NCI-H524 treated with DMSO at 0.1 percent for 48 hours (cell line): ENCODE results near the gene LMOD2.
A peak's percentile ranks its signal among the peaks of the same experiment; 100 is the strongest.
"Not testable (repeated sequence)": the region's sequence is repeated elsewhere in the genome, so short reads cannot be mapped to it uniquely, and the experiment has no call there.

Experiments used
- DNase-seq: peaks from one replicate; lab custom pipeline; 2025; lab: John Stamatoyannopoulos, UW

LMOD2 gene

DNA sequence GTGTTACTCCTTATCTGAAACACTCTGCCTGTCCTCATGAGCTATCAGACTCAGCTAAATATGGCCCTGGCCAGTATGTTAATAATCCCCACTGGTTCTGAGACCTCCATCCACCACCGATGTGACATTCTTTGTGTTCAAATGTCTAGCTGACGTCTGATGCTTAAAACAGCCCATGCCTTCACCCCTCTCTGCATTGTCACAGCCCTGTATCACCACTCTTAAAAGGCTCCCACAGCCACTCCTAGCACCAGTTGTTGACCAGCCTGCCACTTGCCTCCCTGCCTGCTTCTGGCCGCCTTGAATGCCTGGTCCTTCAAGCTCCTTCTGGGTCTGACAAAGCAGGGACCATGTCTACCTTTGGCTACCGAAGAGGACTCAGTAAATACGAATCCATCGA, at the start of gene LMOD2:
TSS of gene LMOD2 (plus strand) at position 253 of the 400 bp plus-strand sequence. CDS start at position 351, 98 bp downstream.
- no peak for DNase-seq

GRCh38 chr7:123607423-123607975, 48.2 kb upstream of the LMOD2 start:
- no peak for DNase-seq

DNA sequence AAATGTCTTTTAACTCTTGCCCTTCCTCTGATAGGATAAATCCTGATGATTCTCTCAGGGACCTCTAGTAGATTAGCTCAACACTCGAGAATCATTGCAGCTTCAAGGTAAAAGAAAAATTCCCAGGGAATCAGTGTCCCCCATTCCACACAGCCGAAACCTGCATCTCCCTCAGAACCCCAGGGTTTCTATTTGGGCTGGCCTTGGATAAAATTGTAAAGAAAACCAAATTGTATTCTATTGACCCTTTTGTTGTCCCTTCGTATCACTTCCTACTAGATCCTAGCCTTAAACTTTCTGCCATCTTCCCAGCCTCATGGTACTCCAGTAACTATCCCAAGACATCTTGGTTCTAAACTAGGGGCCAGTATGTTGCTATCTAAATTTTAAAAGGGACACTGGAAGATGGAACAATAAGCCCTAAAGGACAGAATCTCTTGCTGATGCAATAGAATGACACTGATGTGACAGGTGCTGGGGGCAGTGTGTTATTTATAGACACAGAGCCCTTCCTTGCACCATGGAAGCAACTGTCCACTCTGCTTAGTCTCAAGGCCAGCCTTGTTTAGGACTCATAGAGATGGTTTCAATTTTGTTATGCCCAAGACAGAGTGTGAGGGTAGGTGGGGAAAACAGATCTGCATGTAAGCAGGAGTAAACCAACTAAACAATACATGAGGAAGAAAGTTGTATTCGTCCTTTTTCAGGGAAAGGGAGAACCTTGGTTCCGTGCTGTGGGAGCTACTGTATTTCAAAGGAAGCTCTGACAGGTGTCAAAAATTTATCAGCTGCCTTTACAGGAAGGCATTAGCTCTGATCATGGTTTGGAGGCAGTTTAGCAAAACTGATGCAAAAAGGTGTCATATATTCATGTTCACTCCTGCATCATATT, 46.4 kb upstream of the LMOD2 start:
- DNase-seq, result no peak

- no peak for DNase-seq
Observed at GRCh38 chr7:123609883-123610239, 45.8 kb upstream of the LMOD2 start.

- no peak for DNase-seq
Observed at GRCh38 chr7:123612024-123612423, 43.6 kb upstream of the LMOD2 start.

DNA sequence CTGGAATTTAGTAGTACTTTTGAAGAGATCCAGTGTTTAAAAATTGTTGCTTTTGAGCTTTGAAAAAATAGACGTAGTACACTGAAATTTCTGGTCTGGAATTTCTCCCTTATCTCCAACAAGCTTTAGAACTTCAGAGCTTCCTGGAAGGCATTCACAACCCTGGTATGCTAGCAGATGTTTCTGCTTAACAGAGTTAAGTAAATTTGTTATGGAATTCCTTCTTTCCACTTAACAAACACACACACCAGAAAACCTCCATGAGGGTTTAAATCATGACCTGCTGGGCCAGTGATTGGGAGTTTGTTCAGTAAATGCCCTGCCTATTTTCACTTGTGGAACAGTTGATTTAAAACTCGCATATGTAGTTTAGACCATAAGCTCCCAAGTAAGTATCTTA, 40.3 kb upstream of the LMOD2 start:
- no peak for DNase-seq

DNA sequence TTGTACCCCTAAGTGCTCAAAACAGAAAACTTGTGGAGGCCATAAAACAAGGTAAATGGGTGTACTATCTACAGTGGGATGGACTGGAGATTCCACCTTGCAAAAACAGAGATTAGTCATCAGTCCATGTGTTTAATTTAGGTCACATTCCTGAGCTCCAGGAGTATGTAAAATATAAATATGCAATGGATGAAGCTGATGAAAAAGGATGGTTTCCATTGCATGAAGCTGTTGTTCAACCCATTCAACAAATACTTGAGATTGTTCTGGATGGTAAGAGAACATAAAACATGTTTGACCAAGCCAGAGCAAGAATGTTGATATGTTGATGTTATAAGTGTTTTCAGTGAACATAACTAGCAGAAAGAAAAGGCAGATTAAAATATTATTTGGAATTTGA, 39.4 kb upstream of the LMOD2 start:
- DNase-seq, result no peak

DNA sequence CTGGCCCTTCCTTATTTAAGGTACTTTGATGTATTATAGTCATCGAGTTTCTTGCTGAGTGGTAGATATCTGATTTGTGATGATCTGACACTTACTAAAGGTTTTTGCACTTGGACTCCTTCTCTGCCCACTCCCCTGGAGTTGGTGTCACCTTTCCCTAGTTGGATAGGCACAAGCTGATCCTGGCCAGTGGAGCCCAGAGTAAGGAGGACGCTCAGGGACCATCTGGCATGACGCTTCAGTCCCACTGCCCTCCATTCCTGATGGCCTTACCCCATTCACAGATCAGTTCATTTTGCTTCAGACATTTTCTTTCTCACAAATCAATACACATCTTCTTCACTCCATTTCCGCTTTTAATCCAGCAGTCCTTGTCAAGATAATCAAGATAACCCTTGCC, 34.0 kb upstream of the LMOD2 start:
- peak; percentile 76 for DNase-seq

- peak; percentile 18 for DNase-seq
Observed at GRCh38 chr7:123622660-123623386, 32.8 kb upstream of the LMOD2 start.

GRCh38 chr7:123624527-123625183, 31.0 kb upstream of the LMOD2 start:
- no peak for DNase-seq

GRCh38 chr7:123625254-123625653, 30.4 kb upstream of the LMOD2 start:
- no peak for DNase-seq

- DNase-seq, result no peak
Observed at GRCh38 chr7:123627851-123628250, 27.8 kb upstream of the LMOD2 start.

DNA sequence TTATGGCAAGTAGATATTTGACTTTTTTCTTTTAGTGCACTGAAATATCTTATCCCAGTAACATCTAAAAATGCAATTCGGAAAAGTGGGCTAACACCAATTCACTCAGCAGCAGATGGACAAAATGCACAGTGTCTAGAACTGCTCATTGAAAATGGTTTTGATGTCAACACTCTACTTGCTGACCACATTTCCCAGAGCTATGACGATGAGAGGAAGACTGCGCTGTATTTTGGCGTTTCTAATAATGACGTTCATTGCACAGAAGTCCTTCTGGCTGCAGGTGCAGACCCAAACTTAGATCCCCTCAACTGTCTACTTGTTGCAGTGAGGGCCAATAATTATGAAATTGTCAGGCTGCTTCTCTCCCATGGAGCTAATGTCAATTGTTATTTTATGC, 26.8 kb upstream of the LMOD2 start:
- DNase-seq, result no peak

GRCh38 chr7:123629281-123629680, 26.4 kb upstream of the LMOD2 start:
- no peak for DNase-seq

DNA sequence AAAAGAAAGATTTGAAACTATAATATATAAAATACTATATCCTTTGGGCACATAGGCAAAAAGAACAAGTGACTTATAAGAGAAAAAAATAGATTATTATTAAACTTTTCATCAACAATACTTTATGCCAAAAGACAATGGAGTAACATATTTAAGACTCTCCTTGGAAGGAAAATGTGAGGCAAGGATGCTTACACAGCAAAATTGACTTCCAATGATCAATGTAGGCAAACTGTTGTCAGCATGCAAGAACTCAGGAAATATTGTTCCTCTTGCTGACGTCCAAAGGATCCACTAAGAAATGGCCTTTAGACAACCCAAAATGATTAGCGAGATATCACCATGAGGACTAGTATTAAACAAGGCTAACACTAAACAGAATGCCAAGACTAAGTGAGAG, 22.9 kb upstream of the LMOD2 start:
- no peak for DNase-seq

DNA sequence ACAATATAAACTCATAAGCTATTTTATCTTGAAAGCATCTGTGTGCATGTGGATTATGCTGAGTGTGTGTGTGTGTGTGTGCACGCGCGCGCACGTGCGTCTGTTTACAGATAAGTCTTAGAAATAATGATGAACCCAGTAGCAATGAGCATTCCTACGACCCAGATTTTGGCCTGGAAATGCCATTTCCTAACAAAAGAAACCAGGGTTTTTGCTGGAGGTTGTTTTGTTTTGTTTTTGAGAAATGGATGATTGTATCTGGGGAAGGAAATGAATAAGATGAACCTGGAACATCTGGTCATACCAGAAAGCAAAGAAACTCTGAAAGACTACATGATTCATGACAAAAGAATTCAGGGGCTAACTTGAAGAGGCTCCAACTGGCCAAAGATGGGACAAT, 22.1 kb upstream of the LMOD2 start:
- no peak for DNase-seq

GRCh38 chr7:123634011-123634573, 21.6 kb upstream of the LMOD2 start:
- not testable (repeated sequence) for DNase-seq

DNA sequence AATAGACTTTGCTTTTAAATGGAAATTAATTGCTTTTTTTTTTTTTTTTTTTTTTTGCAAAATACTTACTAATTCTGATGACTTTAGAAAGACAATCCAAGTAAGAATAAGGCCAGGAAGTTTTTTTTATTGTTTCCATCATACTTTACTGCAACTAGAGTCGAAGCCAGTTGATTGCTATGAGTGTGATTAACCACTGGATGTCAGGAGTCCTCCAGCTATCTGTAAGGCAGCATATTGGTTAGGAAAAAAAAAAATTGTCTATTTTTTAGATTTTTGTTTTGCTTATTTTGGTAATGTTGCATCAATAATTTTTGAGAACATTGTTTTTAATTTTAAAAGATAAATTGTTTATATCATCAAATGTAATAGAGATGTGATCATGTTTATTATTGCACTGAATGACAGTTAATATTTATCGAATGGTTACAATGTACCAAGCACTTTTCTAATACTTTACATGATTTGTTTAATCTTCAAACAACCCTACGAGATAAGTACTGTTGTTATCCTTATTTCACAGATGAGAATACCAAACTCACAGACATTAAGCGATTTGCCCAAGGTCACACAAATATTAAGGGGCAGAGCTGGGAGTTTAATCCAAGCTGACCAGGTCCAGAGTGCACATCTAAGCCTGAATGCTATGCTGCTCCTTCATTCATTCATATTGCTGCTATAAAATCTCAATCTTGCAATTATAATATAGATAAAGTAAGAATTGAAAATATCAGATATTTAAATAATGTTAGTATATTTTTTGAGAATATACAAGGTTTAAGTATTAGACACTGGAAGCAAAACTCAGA, 19.9 kb upstream of the LMOD2 start:
- no peak for DNase-seq

DNA sequence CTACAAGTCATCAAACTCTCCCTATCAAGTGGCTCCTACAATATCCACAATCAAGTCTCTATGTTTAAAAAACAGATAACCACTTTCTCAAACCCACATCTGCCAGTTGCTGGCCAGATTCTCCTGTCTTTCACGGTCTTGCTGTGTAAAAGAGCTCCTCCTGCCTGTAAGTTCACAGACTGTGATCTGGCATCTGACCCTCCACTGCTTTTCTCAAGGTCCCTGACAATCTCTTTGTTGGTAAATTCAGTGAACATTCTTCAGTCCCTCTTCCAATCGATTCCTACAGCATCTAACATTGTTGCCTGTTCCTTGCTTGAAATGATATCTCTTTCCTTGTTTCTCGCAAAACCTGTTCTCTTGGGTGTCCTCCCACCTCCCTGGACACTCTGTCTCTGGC, 18.5 kb upstream of the LMOD2 start:
- DNase-seq, result no peak

DNA sequence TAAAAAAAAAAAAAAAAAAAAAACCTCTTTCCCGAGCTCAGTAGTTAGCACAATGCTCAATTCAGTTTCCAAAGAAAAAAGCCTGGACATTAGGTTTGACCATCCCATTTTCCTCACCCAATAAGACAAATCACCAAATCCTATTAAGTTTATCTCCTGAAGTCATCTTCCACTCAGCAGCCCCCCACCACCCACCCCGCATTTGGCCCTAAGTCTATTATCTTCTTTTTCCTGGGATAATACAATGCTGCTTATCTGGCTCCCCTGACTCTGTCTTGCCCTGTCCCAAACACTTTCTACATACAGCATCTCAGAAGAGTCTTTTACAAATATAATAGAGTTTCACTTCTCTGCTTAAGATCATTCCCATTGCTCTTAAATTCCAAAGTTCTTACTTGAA, 17.8 kb upstream of the LMOD2 start:
- no peak for DNase-seq

DNA sequence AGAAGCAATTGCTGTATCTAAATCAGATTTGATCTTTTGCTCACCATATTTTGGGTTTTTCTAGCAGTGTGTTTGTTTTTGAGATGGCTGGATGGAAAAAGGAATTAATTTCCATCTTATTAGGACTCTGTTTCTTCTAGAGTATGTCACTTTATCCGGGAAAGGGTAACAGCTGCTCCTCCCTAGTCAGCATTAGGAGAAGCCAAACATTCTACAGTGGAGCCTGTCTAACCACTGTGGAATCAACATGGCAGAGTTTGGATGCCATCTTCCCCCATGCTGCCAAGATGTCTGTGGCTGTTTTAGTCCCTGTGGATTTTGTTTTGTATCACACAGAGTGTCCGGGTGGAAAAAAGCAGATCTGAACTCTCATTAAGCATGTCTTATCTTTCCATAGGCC, 16.0 kb upstream of the LMOD2 start:
- no peak for DNase-seq
